ENCODE results near the gene TNFAIP2. TPM values are rescaled to one million over a fixed set of nuclear protein-coding genes. Genes with fewer than 3 reads are reported as not detected.

TNFAIP2 gene
- total RNA-seq, 2 experiments from 2014 or later, result 0.12 to 0.60 TPM

- DNase-seq, result no peak
- H3K9me3 Mint-ChIP-seq, result no peaks in the 10 kb centered on the region
- H3K4me1 Mint-ChIP-seq (ENCODE audit: low read depth), result peaks cover 11% of the 10 kb centered on the region
- H3K27me3 Mint-ChIP-seq (ENCODE audit: low read depth), result peaks cover 34% of the 10 kb centered on the region
- H3K36me3 Mint-ChIP-seq (ENCODE audit: low read depth), result no peaks in the 10 kb centered on the region
- CTCF ChIA-PET, result interaction anchor here (0.6 to 3.9 kb wide), 41 partner anchors 9 to 836 kb away, joined by 3 to 46 read pairs (median 5); partner anchors contain the start of genes CDC42BPB, EXOC3L4 and LBHD2
- H3K27ac Mint-ChIP-seq, result no peak overlapping the region
- intact Hi-C loops (cut with micrococcal nuclease), result no loop called here
- H3K4me3 Mint-ChIP-seq, result no peak overlapping the region
Measured at GRCh38 chr14:103104389-103104653, 18.9 kb upstream of the TNFAIP2 start.

- intact Hi-C loops (cut with micrococcal nuclease), result loop anchor here (1.0 kb wide), 4 partner anchors 30 to 187 kb away; no protein-coding TSS in a partner anchor
- Mint-ChIP-seq H3K27me3 (ENCODE audit: low read depth) (peaks cover 34% of the 10 kb centered on the region), H3K9me3 (no peaks in the 10 kb centered on the region), H3K36me3 (ENCODE audit: low read depth) (no peaks in the 10 kb centered on the region), H3K27ac (no peak overlapping the region), H3K4me1 (ENCODE audit: low read depth) (peaks cover 11% of the 10 kb centered on the region), H3K4me3 (no peak overlapping the region)
- DNase-seq, result peak; percentile 71
- CTCF ChIA-PET, result interaction anchor here (0.6 to 3.9 kb wide), 54 partner anchors 10 to 837 kb away, joined by 3 to 46 read pairs (median 4); partner anchors contain the start of genes CDC42BPB, EXOC3L4 and LBHD2
Measured at GRCh38 chr14:103104654-103105452, 18.4 kb upstream of the TNFAIP2 start.

DNA sequence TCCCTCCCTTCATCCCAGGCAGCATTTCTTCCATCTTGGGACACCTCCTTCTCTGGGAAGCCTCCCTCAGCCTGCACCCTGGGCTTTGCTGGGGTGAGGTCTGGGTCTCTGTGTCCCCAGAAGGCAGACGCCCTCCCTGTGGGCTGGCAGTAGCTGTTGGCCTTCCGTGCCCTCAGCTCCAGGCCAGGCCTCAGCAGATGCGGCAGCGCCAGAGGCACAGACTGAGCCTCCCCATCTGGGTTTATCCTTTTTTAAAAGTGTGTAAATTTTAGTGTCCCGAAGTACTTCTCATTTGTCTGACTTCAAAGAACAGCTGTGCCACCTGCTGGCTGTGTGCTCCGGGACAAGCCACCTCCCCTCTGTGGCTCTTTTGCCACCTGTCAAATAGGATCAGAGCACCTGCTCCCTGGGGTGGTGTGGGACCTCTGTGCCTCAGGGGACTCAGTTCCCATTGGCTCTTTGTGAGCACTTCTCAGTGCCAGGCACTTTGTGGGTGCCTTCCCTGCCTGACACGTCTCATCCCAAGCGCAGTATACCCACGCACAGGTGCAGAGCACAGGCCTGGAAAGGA lies 17.6 kb upstream of the TNFAIP2 start:
- CTCF ChIA-PET, result interaction anchor here (0.6 to 3.9 kb wide), 45 partner anchors 10 to 624 kb away, joined by 3 to 46 read pairs (median 5); partner anchors contain the start of genes CDC42BPB, EXOC3L4, LBHD2 and TNFAIP2
- peak; percentile 50 for DNase-seq
- no peaks in the 10 kb centered on the region for H3K36me3 Mint-ChIP-seq (ENCODE audit: low read depth)
- H3K4me1 Mint-ChIP-seq (ENCODE audit: low read depth), result peaks cover 11% of the 10 kb centered on the region
- H3K27ac Mint-ChIP-seq, result no peak overlapping the region
- intact Hi-C loops (cut with micrococcal nuclease), result loop anchor here (1.0 kb wide), 4 partner anchors 30 to 187 kb away; no protein-coding TSS in a partner anchor
- peaks cover 31% of the 10 kb centered on the region for H3K27me3 Mint-ChIP-seq (ENCODE audit: low read depth)
- no peak overlapping the region for H3K4me3 Mint-ChIP-seq
- no peaks in the 10 kb centered on the region for H3K9me3 Mint-ChIP-seq

- no peak overlapping the region for H3K4me3 Mint-ChIP-seq
- CTCF ChIA-PET, result interaction anchor here (1.1 to 3.9 kb wide), 4 partner anchors 8 to 184 kb away, joined by 3 to 46 read pairs (median 14); no protein-coding TSS in a partner anchor
- peaks cover 11% of the 10 kb centered on the region for H3K4me1 Mint-ChIP-seq (ENCODE audit: low read depth)
- H3K36me3 Mint-ChIP-seq (ENCODE audit: low read depth), result no peaks in the 10 kb centered on the region
- H3K9me3 Mint-ChIP-seq, result no peaks in the 10 kb centered on the region
- no peak overlapping the region for H3K27ac Mint-ChIP-seq
- H3K27me3 Mint-ChIP-seq (ENCODE audit: low read depth), result peaks cover 22% of the 10 kb centered on the region
- intact Hi-C loops (cut with micrococcal nuclease), result no loop called here
- no peak for DNase-seq
Measured at GRCh38 chr14:103107455-103107854, 15.8 kb upstream of the TNFAIP2 start.

DNA sequence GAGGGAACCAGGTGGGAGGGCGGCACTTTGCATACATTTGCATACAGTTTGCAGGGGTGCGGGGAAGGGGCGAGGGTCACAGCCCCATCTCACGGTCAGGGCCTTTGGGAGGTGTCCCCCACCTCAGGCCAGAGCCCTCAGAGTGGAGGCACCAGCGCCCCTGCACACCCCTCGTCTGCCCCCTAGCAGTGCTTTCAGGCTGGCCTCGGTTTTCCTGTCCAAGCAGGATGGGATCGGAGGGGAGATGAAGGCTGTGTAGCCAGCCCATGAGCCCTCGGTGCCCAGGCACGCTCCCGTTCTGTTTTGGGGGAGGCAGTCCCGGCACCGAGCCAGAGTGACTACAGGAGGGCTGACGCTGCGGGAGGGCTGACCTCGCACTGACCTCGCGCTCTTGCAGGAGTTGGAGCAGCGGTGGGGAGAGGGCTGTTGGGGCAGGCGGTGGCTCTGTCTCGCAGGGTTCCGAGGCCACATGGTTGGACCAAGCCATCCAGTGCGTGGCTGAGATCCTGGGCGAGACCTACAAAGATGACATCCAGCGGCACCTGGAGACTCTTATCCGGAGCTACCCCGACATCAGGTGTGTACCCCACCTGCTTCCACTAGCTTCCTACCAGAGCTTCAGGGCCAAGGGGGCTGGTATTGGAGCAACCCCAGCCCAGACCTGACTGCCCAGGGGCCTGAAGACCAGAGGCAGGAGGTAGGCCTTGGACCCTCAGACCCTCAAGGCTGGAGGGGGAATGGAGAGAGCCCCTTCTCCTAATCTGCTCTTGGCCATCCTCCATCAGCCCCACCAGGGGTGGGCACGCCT lies 15.1 kb upstream of the TNFAIP2 start:
- DNase-seq, result no peak
- intact Hi-C loops (cut with micrococcal nuclease), result no loop called here
- CTCF ChIA-PET, result no interaction called here
- Mint-ChIP-seq H3K4me1 (ENCODE audit: low read depth) (peaks cover 11% of the 10 kb centered on the region), H3K27me3 (ENCODE audit: low read depth) (peaks cover 18% of the 10 kb centered on the region), H3K27ac (no peak overlapping the region), H3K9me3 (no peaks in the 10 kb centered on the region), H3K4me3 (no peak overlapping the region), H3K36me3 (ENCODE audit: low read depth) (no peaks in the 10 kb centered on the region)

DNA sequence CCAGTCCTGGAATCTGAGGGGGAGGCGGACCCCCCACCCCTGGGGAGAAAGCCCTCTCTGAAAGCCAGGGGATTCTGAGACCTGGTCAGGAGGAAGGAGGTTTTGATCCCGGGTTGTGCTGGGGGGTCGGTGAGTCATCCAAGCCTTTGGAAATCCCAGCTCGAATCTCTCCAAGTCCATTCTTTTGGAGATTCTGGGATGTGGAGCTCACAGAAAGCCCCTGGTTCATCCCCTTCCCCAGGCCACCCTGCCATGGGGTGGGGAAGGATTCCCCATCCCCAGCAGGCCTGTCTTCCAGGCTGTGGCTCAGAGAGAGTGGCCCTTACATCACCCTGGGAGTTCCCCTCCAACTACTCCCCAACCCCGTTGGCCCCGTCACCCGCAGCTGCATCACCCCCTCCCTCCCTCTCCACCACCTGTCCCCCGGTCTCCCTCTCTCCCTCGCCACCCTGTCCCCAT lies 14.5 kb upstream of the TNFAIP2 start:
- peaks cover 12% of the 10 kb centered on the region for H3K27me3 Mint-ChIP-seq (ENCODE audit: low read depth)
- intact Hi-C loops (cut with micrococcal nuclease), result no loop called here
- no peak overlapping the region for H3K27ac Mint-ChIP-seq
- CTCF ChIA-PET, result no interaction called here
- peaks cover 8% of the 10 kb centered on the region for H3K4me1 Mint-ChIP-seq (ENCODE audit: low read depth)
- H3K36me3 Mint-ChIP-seq (ENCODE audit: low read depth), result no peaks in the 10 kb centered on the region
- DNase-seq, result peak; percentile 78
- no peaks in the 10 kb centered on the region for H3K9me3 Mint-ChIP-seq
- H3K4me3 Mint-ChIP-seq, result no peak overlapping the region

DNA sequence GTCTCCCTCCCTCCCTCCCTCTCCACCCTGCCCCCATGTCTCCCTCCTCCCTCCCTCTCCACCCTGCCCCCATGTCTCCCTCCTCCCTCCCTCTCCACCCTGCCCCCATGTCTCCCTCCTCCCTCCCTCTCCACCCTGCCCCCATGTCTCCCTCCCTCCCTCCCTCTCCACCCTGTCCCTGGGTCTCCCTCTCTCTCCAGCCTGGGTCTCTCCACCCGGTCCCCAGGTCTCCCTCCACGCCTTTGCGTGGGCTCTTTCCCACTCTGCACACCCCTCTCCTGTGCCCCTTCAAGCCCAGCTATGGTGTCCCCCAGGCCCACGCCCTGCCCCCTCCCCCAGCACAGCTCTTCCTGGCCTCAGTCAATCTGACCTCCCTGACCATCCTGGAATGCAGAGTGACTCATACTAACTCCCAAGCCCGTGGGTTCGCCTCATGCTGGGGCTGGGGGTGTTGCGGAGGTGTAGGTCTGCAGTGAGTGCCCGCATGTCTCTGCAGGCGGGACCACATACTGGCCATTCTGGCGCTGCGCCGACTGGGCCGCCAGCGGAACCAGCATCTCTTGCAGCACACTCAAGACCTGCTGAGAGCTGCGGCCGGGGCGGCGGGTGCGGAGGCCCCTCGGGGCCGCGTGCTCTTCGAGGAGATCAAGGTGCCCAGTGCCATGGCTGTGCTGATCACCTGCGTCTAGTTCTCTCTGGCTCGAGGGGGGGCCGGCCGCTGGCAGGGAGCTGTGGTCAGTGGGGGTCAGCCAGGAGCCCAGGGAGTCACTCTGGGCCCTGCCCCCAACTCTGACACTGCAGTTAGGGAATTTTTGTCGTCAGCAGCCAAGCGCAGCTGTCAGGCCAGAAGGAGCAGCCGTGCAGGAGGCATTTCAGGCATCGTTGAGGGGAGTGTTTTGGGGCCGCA lies 13.5 kb upstream of the TNFAIP2 start:
- intact Hi-C loops (cut with micrococcal nuclease), result no loop called here
- no peaks in the 10 kb centered on the region for H3K9me3 Mint-ChIP-seq
- no peak overlapping the region for H3K4me3 Mint-ChIP-seq
- H3K27me3 Mint-ChIP-seq (ENCODE audit: low read depth), result peaks cover 10% of the 10 kb centered on the region
- no peak overlapping the region for H3K27ac Mint-ChIP-seq
- H3K4me1 Mint-ChIP-seq (ENCODE audit: low read depth), result peaks cover 8% of the 10 kb centered on the region
- CTCF ChIA-PET, result no interaction called here
- H3K36me3 Mint-ChIP-seq (ENCODE audit: low read depth), result no peaks in the 10 kb centered on the region
- no peak for DNase-seq

GRCh38 chr14:103110681-103111231 lies 12.5 kb upstream of the TNFAIP2 start:
- CTCF ChIA-PET, result no interaction called here
- H3K9me3 Mint-ChIP-seq, result no peaks in the 10 kb centered on the region
- peaks cover 6% of the 10 kb centered on the region for H3K4me1 Mint-ChIP-seq (ENCODE audit: low read depth)
- H3K36me3 Mint-ChIP-seq (ENCODE audit: low read depth), result no peaks in the 10 kb centered on the region
- no peak overlapping the region for H3K4me3 Mint-ChIP-seq
- intact Hi-C loops (cut with micrococcal nuclease), result no loop called here
- peaks cover 3% of the 10 kb centered on the region for H3K27me3 Mint-ChIP-seq (ENCODE audit: low read depth)
- H3K27ac Mint-ChIP-seq, result no peak overlapping the region
- DNase-seq, result no peak

GRCh38 chr14:103111232-103111868 lies 11.9 kb upstream of the TNFAIP2 start:
- no peak for DNase-seq
- Mint-ChIP-seq H3K4me1 (ENCODE audit: low read depth) (peaks cover 6% of the 10 kb centered on the region), H3K27me3 (ENCODE audit: low read depth) (peaks cover 3% of the 10 kb centered on the region), H3K36me3 (ENCODE audit: low read depth) (no peaks in the 10 kb centered on the region), H3K27ac (no peak overlapping the region), H3K4me3 (no peak overlapping the region), H3K9me3 (no peaks in the 10 kb centered on the region)
- CTCF ChIA-PET, result no interaction called here
- intact Hi-C loops (cut with micrococcal nuclease), result no loop called here

DNA sequence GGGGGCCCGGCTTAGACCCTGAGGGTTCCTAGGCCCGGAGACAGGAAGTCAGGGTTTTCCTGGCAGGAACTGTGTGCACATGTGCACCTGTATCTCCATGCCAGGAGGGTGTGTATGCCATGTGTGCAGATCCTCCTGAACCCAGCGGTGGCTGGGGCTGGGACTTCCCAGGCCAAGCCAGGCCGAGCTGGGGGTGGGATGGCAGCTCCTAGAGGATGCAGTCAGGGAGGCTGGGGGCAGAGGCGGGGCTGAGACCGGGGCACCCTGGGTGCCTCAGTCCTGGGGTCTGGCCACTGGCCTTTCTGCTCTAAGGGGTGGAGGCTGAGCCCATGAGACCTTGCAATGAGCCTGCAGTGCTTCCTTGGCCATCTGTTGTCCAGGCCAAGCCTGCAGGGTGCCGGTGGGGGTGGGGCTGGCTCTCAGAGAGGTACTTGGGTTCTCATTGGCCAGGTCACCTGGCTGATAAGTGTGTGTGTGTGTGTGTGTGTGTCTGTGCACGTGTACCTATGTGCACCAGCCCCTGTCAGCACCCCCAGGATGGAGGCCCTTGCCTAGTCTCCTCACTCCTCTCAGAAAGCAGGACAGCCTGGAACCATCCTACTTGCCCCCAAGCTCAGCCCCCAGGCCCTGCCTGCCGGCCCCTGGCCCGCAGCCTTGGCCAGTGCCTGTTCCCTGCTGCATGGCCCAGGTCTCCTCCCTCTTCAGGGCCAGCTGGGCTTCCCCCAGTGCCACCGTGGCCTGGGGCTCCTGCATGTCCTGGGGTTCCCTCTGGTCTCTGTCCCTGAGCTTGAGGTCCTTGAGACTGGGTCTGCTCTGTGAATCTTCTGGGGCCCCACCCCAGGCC lies 10.6 kb upstream of the TNFAIP2 start:
- no peak overlapping the region for H3K27ac Mint-ChIP-seq
- peaks cover 3% of the 10 kb centered on the region for H3K27me3 Mint-ChIP-seq (ENCODE audit: low read depth)
- intact Hi-C loops (cut with micrococcal nuclease), result no loop called here
- no peak overlapping the region for H3K4me3 Mint-ChIP-seq
- CTCF ChIA-PET, result no interaction called here
- no peak for DNase-seq
- H3K36me3 Mint-ChIP-seq (ENCODE audit: low read depth), result no peaks in the 10 kb centered on the region
- no peaks in the 10 kb centered on the region for H3K9me3 Mint-ChIP-seq
- peaks cover 6% of the 10 kb centered on the region for H3K4me1 Mint-ChIP-seq (ENCODE audit: low read depth)

All from activated naive CD4-positive, alpha-beta T cell treated with anti-CD3 and anti-CD28 coated beads for 36 hours (primary cell).